T-helper 2 cell treated with Interferon-gamma antibody and Interleukin-4, amounts not matched to agents 5 μg/mL and 100 μg/mL, for 36 hours (primary cell): Measurements from ENCODE around the gene VOPP1.

Source experiments
- DNase-seq: peaks from one replicate; pipeline ENCODE4 v3.0.0; 2021; ENCODE audit warnings: low spot score
- H3K27ac Mint-ChIP-seq: one replicate; pipeline ENCODE4 v1.8.0; 2021; ENCODE audit warnings: mild to moderate bottlenecking, mixed read lengths
- H3K27me3 Mint-ChIP-seq: one replicate; pipeline ENCODE4 v1.8.0; 2021; ENCODE audit warnings: low read depth, mixed read lengths
- H3K36me3 Mint-ChIP-seq: one replicate; pipeline ENCODE4 v1.8.0; 2021; ENCODE audit warnings: low read depth, mixed read lengths
- H3K4me1 Mint-ChIP-seq: one replicate; pipeline ENCODE4 v1.8.0; 2021; ENCODE audit warnings: low read depth, mixed read lengths
- H3K4me3 Mint-ChIP-seq: one replicate; pipeline ENCODE4 v1.8.0; 2022; ENCODE audit warnings: mild to moderate bottlenecking, moderate library complexity, mixed read lengths
- H3K9me3 Mint-ChIP-seq: one replicate; pipeline ENCODE4 v1.8.0; 2021; ENCODE audit warnings: mixed read lengths

The VOPP1 gene

DNA sequence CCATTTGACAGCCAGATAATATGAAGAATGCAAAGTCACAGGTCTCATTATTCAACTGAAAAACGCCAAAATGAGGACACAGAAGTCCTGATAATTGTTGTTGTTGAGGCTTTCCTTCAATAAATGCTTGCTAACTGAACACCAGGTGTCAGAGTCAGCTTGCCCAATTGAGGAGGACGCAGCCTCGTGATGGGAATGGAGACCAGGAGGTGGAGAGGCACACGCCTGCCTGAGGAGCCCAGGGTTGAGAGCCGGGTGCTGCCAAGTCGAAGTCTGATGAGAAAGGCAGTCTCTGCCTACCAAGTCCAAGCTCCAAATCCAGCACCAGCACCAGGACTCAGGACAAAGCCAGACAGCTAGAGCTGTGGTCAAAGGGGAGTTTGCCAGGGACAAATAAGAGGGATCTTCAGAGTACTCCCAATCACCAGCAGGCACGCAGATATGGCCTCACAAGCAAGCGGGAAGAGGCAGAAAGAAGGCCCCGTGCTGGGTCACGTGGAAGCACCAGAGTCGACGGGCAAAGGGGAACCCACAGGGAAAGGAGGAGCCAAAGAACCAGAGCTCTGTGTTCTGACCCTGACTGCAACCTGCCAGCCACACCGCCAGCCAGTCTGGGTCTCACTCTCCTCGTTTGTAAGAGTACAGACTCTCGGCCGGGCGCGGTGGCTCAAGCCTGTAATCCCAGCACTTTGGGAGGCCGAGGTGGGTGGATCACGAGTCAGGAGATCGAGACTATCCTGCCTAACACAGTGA lies 47.6 kb downstream of the VOPP1 start:
- DNase-seq = no peak
- Mint-ChIP-seq H3K4me1 (peaks cover 8% of the 10 kb centered on the region), H3K4me3 (no peak overlapping the region), H3K27me3 (no peaks in the 10 kb centered on the region), H3K27ac (no peak overlapping the region), H3K36me3 (peaks cover 10% of the 10 kb centered on the region), H3K9me3 (no peaks in the 10 kb centered on the region)

DNA sequence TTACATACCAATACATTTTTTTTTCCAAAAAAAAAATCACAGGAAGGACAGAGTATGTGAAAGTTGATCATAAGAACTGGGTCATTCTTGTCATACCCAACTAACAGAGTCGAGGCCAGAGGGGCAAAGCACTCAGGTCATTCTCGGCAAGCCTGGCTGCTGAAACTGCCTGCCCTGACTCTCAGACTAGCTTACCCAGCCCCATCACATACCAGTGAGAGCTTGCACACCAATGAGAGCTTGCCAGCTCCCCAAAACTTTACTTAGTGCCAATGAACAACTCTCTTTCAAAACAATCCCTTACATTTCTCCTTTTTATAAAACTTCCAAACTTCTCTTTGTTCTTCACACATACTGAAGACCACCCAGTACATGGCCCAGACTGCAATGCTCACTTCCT lies 48.9 kb downstream of the VOPP1 start:
- H3K4me3 Mint-ChIP-seq = no peak overlapping the region
- H3K4me1 Mint-ChIP-seq = peaks cover 16% of the 10 kb centered on the region
- no peaks in the 10 kb centered on the region for H3K9me3 Mint-ChIP-seq
- H3K36me3 Mint-ChIP-seq = peaks cover 20% of the 10 kb centered on the region
- no peak for DNase-seq
- H3K27me3 Mint-ChIP-seq = no peaks in the 10 kb centered on the region
- H3K27ac Mint-ChIP-seq = no peak overlapping the region

DNA sequence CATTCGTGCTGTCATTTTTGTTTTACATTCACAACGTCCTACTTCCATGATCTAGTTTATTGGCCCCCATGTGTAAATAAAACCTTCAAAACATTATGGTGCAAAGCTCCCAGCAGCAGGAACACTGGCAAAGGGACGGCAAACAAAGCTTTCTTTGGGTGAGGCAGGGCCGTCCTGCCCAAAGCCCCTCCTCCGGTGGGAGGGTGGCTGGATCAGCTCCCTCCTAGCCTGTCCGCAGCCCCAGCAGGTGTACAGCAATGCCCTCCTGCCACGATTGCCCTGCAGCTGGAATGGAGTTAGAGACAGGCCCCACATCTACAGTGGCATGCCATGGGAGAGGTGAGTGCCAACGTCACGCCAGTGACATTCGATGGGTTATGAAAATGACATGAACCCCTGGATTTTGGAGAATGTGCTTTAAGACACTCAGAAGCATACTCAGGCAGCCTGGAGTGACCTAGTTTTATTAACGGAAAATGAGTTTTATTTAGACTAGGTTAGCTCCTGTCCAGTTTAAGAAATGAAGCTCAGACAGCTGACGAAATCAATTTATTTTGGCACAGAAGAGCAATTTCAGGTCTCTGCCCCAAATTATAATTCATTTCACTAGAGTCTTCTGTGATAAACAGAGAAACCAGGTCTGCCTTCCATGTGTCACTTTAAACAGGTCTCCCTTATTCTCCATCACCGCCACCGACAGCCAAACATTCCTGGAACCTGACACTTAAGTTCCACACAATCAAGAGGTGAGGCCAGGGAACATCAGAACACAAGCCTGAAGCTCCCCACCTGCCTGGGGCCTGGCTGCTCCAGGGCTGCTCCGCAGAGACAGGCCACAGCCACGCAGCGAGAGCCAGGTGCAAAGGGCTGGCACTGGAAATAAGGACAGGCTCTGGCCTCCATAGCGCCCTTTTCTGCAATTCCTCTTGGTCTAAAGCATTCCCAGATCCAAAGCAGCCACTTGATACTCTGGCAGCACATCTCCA lies 50.1 kb downstream of the VOPP1 start:
- Mint-ChIP-seq H3K36me3 (peaks cover 30% of the 10 kb centered on the region), H3K4me1 (peaks cover 24% of the 10 kb centered on the region), H3K27ac (peak overlapping the region; percentile 38), H3K4me3 (no peak overlapping the region), H3K9me3 (no peaks in the 10 kb centered on the region), H3K27me3 (no peaks in the 10 kb centered on the region)
- DNase-seq = no peak

DNA sequence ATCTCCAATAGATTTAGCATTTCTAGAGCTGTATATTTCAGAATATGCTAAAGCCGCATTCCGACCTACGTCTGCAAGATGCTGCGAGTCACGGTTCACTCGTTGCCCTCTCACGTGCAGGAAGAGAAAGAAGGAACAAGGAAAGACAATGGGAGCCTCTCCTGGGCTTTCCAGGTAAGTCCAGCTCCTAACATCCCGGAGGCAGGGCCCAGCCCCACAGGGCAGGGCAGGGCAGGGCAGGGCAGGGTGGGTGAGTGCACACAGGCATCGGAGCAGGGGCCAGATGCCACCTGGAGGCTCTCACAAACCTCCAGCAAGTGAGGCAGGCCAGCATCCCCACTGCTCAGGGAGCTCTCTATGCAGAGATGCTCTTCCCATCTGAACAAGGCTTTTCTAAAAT lies 50.8 kb downstream of the VOPP1 start:
- Mint-ChIP-seq H3K4me1 (peaks cover 25% of the 10 kb centered on the region), H3K27me3 (no peaks in the 10 kb centered on the region), H3K9me3 (no peaks in the 10 kb centered on the region), H3K27ac (no peak overlapping the region), H3K4me3 (no peak overlapping the region), H3K36me3 (peaks cover 31% of the 10 kb centered on the region)
- DNase-seq = no peak

DNA sequence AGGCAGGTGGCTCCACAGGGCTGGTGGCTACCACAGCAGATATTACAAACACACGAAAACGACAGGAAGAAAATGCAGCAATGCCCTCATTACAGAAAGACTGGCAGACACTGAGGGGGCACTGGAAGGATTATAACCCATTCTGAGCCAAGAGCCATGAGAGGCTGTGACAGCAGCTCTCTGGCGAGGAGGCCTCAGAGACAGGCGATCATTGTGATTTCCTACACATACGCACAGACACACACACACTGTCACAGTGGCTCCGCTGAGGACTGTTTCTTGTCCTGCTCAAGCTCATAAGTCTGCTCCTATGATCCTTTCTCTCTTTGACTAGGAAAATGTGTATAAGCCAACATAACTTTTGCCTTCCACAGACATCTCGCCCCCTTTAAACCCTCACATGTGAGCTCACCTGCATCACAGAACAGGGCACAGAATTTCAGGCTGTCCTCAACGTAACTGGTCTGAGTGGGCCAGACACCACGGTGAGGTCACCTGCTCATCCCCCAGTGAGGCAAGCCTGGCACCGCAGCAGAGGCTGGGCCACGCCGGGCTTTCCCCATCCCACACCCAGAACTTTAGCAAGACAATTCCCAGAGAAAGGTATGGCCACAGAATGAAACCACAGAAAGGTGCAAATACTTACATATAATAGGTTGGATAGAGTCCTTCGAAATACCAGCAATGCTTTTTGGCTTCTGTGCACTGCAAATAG lies 51.7 kb downstream of the VOPP1 start:
- DNase-seq = no peak
- no peaks in the 10 kb centered on the region for H3K27me3 Mint-ChIP-seq
- H3K27ac Mint-ChIP-seq = no peak overlapping the region
- H3K4me1 Mint-ChIP-seq = peaks cover 33% of the 10 kb centered on the region
- H3K36me3 Mint-ChIP-seq = peaks cover 38% of the 10 kb centered on the region
- no peak overlapping the region for H3K4me3 Mint-ChIP-seq
- no peaks in the 10 kb centered on the region for H3K9me3 Mint-ChIP-seq

DNA sequence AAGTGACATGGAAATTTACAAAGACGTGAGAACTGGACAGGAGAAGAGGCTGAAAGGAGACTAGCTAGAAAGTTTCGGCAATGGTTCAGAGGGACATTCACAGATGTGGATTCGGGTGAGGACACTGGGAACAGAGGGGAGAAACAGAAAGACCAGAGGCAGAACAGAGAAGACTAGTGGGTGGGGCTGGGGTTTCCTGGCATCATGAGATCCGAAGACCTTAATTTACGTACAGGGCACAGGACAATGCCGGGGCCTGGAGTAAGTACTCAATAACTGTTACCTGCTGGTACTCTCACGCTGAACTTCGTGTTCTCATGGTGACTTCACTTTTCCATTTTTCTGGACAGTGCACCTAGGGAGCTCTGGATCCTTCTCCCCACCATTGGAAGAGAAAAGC lies 53.5 kb downstream of the VOPP1 start:
- Mint-ChIP-seq H3K4me1 (peaks cover 27% of the 10 kb centered on the region), H3K36me3 (peaks cover 38% of the 10 kb centered on the region), H3K4me3 (no peak overlapping the region), H3K27ac (no peak overlapping the region), H3K27me3 (no peaks in the 10 kb centered on the region), H3K9me3 (no peaks in the 10 kb centered on the region)
- no peak for DNase-seq

DNA sequence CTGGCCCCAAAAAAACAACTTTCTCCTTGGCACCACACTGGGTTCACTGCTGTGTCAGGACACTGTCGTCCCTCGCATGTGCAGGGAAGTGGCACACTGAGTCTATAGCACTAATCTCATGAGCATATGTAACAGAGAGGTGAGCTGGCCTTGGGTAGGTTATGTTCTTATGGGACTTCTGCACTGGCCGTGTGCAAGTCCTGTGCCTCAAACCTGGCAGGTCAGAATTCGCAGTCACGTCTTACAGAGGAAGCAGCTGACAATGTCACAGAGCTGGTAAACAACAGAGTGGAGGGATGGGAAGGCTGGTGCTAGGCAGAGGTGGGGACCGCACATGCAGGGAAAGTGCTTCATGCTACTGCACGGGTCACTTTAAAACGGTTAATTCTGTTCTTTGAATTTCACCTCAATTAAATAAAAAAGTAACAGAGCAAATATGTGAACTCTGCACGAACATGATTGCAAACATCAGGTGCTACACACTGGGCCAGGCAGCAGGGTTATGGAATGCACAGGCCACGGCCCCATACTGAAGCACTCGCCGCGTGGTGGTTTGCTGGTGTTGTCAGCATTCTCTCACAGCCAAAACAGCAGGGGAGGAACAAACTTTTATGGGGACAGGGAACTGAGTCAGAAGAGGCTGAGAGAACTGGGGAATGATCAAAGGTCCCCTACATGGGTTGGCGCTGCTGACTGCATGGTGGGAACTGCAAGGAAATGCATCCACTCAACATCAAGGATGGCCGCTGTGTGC lies 54.2 kb downstream of the VOPP1 start:
- H3K4me1 Mint-ChIP-seq = peaks cover 25% of the 10 kb centered on the region
- H3K4me3 Mint-ChIP-seq = no peak overlapping the region
- H3K36me3 Mint-ChIP-seq = peaks cover 41% of the 10 kb centered on the region

DNA sequence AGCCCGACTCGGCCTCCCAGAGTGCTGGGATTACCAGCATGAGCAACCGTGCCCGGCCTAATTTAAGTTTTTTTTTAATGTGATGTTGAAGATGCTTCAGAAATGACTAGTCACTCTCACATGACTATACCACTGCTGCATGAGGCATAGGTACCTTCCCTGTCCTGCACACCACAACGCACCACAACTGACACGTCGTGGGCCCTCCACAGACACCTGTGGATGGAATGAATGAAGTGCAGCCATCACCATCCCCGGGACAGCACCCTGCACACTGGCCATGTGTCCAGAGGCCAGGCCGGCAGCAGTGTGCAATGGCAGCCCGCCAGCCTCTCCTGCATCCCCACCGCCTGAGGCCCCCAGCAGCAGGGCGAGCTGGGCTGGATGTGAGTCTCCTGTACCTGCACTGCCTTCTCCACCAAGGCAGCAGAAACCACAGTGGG lies 55.1 kb downstream of the VOPP1 start:
- DNase-seq = peak; percentile 44
- Mint-ChIP-seq H3K4me1 (peaks cover 25% of the 10 kb centered on the region), H3K36me3 (peaks cover 46% of the 10 kb centered on the region), H3K27me3 (no peaks in the 10 kb centered on the region), H3K4me3 (no peak overlapping the region), H3K9me3 (no peaks in the 10 kb centered on the region), H3K27ac (no peak overlapping the region)

More for the DNA sequence above, 54.2 kb downstream of the VOPP1 start:
- Mint-ChIP-seq H3K27me3 (no peaks in the 10 kb centered on the region), H3K27ac (no peak overlapping the region), H3K9me3 (no peaks in the 10 kb centered on the region)
- no peak for DNase-seq

DNA sequence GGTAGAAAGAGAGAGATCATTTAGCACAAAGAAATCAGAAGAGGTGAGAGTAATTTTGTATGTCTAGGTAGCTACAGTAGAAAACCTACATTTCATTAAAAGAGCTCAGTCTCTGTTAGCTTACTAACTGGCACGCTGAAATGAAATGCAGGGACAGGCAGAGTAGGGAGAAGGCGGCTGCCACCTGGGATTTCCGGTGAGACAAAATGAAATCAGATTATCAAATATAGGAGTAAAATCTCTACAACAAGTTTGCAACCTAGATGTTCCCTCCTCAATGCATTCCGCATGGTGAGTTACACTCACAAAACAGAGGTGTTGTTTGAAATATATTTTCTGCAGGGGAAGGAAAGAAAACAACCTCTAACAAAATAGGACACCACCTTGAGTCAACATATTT lies 55.9 kb downstream of the VOPP1 start:
- Mint-ChIP-seq H3K36me3 (peaks cover 48% of the 10 kb centered on the region), H3K4me1 (peaks cover 25% of the 10 kb centered on the region), H3K27ac (no peak overlapping the region), H3K9me3 (no peaks in the 10 kb centered on the region), H3K4me3 (no peak overlapping the region), H3K27me3 (no peaks in the 10 kb centered on the region)
- DNase-seq = no peak

DNA sequence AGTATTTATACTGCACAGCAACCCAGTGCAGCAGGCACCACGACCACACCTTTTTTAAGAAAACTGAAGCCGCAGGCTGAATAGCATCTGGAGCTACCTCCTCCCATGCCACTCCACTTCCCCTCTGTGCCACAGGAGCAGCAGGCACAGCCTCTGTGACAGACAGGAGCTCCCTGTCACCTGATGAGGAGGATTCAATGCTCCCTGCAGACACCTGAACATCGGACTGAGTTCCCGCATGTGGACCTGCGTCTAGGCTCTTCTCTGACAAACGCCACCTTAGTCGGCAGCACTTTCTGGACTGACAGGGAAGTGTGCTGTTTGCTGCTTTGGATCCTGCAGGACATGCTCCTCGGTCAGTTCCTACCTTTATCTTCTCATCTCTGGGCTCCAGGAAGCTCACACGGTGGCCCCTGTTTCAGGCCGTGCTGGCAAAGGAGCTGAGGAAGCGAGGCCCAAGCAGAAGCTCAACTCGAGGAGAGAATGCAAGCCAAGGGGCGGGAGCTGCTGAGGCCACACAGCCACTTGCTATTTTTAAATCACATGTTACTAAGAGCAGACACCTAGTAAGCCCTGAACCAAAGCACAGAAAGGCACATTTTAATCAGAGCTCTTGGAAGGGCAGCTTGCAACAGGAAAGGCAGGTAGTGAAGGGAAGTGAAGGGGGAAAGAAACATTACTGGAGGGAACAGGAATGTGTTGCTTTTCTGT lies 56.6 kb downstream of the VOPP1 start:
- Mint-ChIP-seq H3K27me3 (no peaks in the 10 kb centered on the region), H3K4me1 (peaks cover 25% of the 10 kb centered on the region), H3K4me3 (no peak overlapping the region), H3K9me3 (no peaks in the 10 kb centered on the region), H3K27ac (peak overlapping the region; percentile 6), H3K36me3 (peaks cover 47% of the 10 kb centered on the region)
- no peak for DNase-seq

DNA sequence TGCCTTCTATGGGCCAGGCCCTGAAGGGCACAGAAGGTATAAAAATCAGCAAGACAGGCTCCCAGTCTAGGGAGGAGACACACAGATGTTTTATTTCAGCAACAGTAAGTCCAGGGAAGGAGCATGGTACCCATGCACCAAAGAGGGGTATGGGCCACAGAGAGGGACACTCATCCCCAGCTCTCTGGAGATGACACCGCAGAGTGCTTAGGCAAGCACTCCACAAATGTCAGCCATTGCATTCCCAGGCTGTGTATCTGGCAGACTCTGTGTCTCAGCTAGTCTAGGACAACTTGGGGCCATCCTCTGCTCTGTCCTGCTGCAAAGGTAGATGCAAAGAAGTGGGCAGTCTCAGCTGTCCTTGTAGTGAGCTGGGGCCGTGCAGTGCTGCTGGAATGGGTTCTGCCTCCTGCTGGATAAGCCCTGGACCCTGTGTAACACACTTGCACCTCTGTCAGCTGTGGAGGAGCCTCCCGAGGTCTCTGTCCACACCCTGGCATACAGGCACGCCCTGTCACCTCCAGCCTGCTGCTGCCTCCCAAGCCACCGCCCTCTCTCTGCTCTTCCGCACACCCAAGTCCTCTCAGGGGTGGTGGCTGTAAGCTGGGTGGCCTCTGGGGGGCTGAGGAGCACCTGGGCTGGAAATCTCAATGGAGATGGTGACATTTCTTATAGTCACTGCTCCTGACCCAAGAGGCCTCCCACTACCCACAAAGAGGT lies 57.6 kb downstream of the VOPP1 start:
- Mint-ChIP-seq H3K4me3 (no peak overlapping the region), H3K36me3 (peaks cover 43% of the 10 kb centered on the region)
- no peak for DNase-seq

DNA sequence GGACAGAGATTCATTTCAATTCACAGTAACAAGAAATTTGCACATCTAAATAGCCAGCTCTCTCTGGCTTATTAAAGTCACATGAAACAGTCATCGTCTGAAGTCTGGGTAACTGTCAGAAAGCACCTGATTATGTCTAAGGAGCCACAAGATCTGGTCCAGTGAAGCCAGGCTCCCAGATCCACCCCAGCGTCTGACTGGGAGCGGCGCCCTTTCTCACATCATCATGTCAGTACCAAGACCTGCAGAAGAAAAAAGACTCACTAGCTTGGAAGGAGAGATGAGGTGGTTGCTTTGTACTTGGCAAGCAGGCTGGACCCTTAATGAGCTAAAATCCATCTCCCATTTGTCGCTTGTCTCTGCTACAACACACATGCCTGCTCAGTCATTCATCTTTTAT lies 58.4 kb downstream of the VOPP1 start:
- H3K27me3 Mint-ChIP-seq = no peaks in the 10 kb centered on the region
- H3K4me3 Mint-ChIP-seq = no peak overlapping the region
- H3K9me3 Mint-ChIP-seq = no peaks in the 10 kb centered on the region
- no peak overlapping the region for H3K27ac Mint-ChIP-seq
- peaks cover 26% of the 10 kb centered on the region for H3K4me1 Mint-ChIP-seq
- no peak for DNase-seq
- peaks cover 37% of the 10 kb centered on the region for H3K36me3 Mint-ChIP-seq

More for the DNA sequence above, 57.6 kb downstream of the VOPP1 start:
- Mint-ChIP-seq H3K9me3 (no peaks in the 10 kb centered on the region), H3K4me1 (peaks cover 27% of the 10 kb centered on the region), H3K27me3 (no peaks in the 10 kb centered on the region), H3K27ac (no peak overlapping the region)
